ENCODE data around the gene KRTAP19-1. TPM values are rescaled to one million over a fixed set of nuclear protein-coding genes. Genes with fewer than 3 reads are reported as not detected.

The KRTAP19-1 gene
- total RNA-seq, 1 donor from 2014 or later = 1.0 TPM

- no peak for DNase-seq (ENCODE audit: extremely low spot score, unreplicated experiment)
Observed at GRCh38 chr21:30479259-30479658, 908 bp downstream of the KRTAP19-1 start.

GRCh38 chr21:30478004-30478403 lies 2.2 kb downstream of the KRTAP19-1 start:
- DNase-seq (ENCODE audit: extremely low spot score, unreplicated experiment) = no peak
- no peak for TF ChIP-seq CTCF (conservative IDR thresholded peaks at IDR 0.05)
- peak overlapping the region; percentile 92 for H3K27ac Mint-ChIP-seq
- H3K9me3 Mint-ChIP-seq = peaks cover 4% of the 10 kb centered on the region
- no peaks in the 10 kb centered on the region for H3K27me3 Mint-ChIP-seq
- H3K4me3 Mint-ChIP-seq = peak overlapping the region; percentile 53
- H3K4me1 Mint-ChIP-seq (ENCODE audit: unreplicated experiment) = peaks cover 4% of the 10 kb centered on the region
- H3K36me3 Mint-ChIP-seq = no peaks in the 10 kb centered on the region

More at GRCh38 chr21:30479259-30479658, 908 bp downstream of the KRTAP19-1 start:
- no peak overlapping the region for H3K27ac Mint-ChIP-seq
- peaks cover 4% of the 10 kb centered on the region for H3K4me1 Mint-ChIP-seq (ENCODE audit: unreplicated experiment)
- H3K27me3 Mint-ChIP-seq = no peaks in the 10 kb centered on the region
- no peak overlapping the region for H3K4me3 Mint-ChIP-seq
- H3K36me3 Mint-ChIP-seq = no peaks in the 10 kb centered on the region
- H3K9me3 Mint-ChIP-seq = peaks cover 4% of the 10 kb centered on the region
- TF ChIP-seq CTCF (conservative IDR thresholded peaks at IDR 0.05) = no peak

GRCh38 chr21:30468900-30469714 lies 11.1 kb downstream of the KRTAP19-1 start:
- DNase-seq (ENCODE audit: extremely low spot score, unreplicated experiment) = no peak
- H3K4me3 Mint-ChIP-seq = no peak overlapping the region
- TF ChIP-seq CTCF (conservative IDR thresholded peaks at IDR 0.05) = no peak
- no peak overlapping the region for H3K27ac Mint-ChIP-seq
- no peaks in the 10 kb centered on the region for H3K9me3 Mint-ChIP-seq
- no peaks in the 10 kb centered on the region for H3K27me3 Mint-ChIP-seq
- H3K4me1 Mint-ChIP-seq (ENCODE audit: unreplicated experiment) = peaks cover 16% of the 10 kb centered on the region
- peaks cover 3% of the 10 kb centered on the region for H3K36me3 Mint-ChIP-seq

- H3K4me3 Mint-ChIP-seq = no peak overlapping the region
- peak; percentile 74 for TF ChIP-seq CTCF (conservative IDR thresholded peaks at IDR 0.05)
- H3K9me3 Mint-ChIP-seq = peaks cover 3% of the 10 kb centered on the region
- H3K4me1 Mint-ChIP-seq (ENCODE audit: unreplicated experiment) = peaks cover 11% of the 10 kb centered on the region
- H3K36me3 Mint-ChIP-seq = peaks cover 3% of the 10 kb centered on the region
- no peaks in the 10 kb centered on the region for H3K27me3 Mint-ChIP-seq
- DNase-seq (ENCODE audit: extremely low spot score, unreplicated experiment) = no peak
- H3K27ac Mint-ChIP-seq = no peak overlapping the region
Observed at GRCh38 chr21:30463713-30464112, 16.5 kb downstream of the KRTAP19-1 start.

- Mint-ChIP-seq H3K27me3 (no peaks in the 10 kb centered on the region), H3K4me1 (ENCODE audit: unreplicated experiment) (no peaks in the 10 kb centered on the region), H3K4me3 (no peak overlapping the region), H3K27ac (no peak overlapping the region), H3K9me3 (no peaks in the 10 kb centered on the region), H3K36me3 (no peaks in the 10 kb centered on the region)
- TF ChIP-seq CTCF (conservative IDR thresholded peaks at IDR 0.05) = no peak
- no peak for DNase-seq (ENCODE audit: extremely low spot score, unreplicated experiment)
Observed at GRCh38 chr21:30448514-30448913, 31.7 kb downstream of the KRTAP19-1 start.

Data from type B pancreatic cell (in vitro differentiated cells).